ENCODE data around the gene LILRB2. TPM values are rescaled to one million over a fixed set of nuclear protein-coding genes. Genes with fewer than 3 reads are reported as not detected.

The LILRB2 gene
- total and polyA plus RNA-seq, 11 donors: 0.83 to 43.6 (median 1.7) TPM

DNA sequence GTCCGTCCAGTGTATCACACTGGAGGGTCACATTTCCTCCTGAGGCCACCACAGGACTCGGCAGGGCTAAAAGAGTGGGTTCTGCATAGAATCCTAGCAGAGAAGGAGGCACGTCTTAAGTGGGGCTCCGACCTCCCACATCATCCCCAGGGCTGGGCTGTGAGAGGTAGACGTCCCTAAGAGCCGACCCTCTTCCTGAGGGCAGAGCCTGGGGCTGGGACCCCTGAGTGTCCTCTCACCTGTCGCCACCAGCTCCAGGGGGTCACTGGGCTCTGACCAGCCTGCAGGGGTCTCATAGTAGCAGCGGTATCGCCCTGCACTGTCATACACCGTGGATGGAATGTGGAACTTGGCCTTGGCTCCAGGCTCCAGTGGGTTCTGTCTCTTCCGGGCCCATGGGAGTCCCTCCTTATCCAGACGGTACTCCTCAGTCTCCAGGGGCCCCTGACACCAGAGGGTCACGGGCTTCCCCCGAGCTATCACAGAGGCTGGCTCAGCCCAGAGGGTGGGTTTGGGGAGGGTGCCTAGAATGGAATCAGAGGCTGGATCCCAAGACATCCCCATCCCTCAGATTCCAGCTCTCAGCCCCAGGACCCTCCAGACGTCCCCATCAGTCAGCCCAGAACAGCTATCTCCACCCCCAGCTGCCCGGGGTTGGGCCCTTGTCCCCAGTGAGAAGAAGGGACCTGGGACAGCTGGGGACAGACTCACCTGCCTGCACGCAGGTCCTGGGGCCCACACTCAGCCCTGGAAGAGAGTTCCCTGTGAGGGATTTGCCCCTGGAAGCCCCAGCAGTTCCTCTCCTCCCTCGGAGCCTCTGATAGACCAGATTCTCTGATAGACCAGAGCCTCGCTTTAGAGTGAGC is 24.4 kb downstream of the LILRB2 start:
- Histone ChIP-seq H3K9me3 (no peaks in the 10 kb centered on the region), H3K4me3 (peak overlapping the region in 9 of 12 donors; percentile 8 to 53 (median 28)), H3K27ac (peak overlapping the region in 3 of 12 donors; percentile 19 to 64 (median 25)), H3K36me3 (peaks cover 0 to 9% (median 0%) of the 10 kb centered on the region in 9 donors), H3K4me1 (peaks cover 0 to 5% (median 0%) of the 10 kb centered on the region in 12 donors), H3K27me3 (peaks cover 0 to 48% (median 13%) of the 10 kb centered on the region in 9 donors)
- TF ChIP-seq, protein P1, sequence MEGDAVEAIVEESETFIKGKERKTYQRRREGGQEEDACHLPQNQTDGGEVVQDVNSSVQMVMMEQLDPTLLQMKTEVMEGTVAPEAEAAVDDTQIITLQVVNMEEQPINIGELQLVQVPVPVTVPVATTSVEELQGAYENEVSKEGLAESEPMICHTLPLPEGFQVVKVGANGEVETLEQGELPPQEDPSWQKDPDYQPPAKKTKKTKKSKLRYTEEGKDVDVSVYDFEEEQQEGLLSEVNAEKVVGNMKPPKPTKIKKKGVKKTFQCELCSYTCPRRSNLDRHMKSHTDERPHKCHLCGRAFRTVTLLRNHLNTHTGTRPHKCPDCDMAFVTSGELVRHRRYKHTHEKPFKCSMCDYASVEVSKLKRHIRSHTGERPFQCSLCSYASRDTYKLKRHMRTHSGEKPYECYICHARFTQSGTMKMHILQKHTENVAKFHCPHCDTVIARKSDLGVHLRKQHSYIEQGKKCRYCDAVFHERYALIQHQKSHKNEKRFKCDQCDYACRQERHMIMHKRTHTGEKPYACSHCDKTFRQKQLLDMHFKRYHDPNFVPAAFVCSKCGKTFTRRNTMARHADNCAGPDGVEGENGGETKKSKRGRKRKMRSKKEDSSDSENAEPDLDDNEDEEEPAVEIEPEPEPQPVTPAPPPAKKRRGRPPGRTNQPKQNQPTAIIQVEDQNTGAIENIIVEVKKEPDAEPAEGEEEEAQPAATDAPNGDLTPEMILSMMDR (IDR thresholded peaks at IDR 0.05): no peak
- DNase-seq: no peak
- 51 to 72% (median 62%) methylated on average over 10 to 19 of the region's 19 CpGs for WGBS, 4 donors
- ATAC-seq: no peak
- intact Hi-C loops (cut with DNase I): no loop called here

DNA sequence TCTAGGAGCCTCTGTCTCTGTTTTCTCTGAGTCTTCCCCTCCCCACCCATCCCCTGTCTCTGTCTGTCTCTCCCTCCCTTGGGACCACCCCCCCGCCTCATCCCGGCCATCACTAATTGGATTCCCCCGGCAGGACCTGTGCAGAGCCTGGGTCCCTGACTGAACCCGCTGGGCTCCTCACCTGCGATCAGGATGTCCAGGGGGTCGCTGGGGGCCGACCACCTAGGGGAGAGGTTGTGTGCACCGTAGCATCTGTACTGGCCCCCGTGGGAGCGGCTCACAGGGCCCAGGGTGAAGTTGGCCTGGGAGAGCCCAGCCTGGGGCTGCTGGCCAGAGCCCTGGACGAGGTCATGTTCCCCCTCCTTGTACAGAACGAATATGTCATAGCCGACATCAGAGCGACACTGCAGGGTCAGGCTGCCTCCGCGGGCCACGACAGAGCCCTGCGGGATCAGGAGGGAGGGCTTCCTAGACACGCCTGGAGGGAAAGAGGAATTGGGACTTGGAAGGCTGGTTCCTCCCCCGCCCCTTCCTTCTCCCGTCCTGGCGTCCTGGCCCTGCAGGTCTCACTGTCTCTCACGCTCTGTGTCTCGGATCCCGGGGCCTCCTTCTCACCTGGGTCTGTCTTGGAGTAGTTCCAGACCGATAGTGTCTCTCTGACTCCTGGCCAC is 25.7 kb downstream of the LILRB2 start:
- WGBS, 4 donors: 35 to 55% (median 50%) methylated on average over 12 to 26 of the region's 26 CpGs
- TF ChIP-seq POLR2A (IDR thresholded peaks at IDR 0.05): no peak
- TF ChIP-seq, protein P1 (IDR thresholded peaks at IDR 0.05): no peak
- Histone ChIP-seq H3K4me3 (peak overlapping the region in 5 of 12 donors; percentile 10 to 53 (median 30)), H3K9me3 (no peaks in the 10 kb centered on the region), H3K27me3 (peaks cover 0 to 48% (median 13%) of the 10 kb centered on the region in 9 donors), H3K27ac (no peak overlapping the region), H3K4me1 (peaks cover 0 to 5% (median 0%) of the 10 kb centered on the region in 12 donors), H3K36me3 (peaks cover 0 to 9% (median 0%) of the 10 kb centered on the region in 9 donors)
- DNase-seq (no peak), ATAC-seq (no peak)
- intact Hi-C loops (cut with DNase I): no loop called here

DNA sequence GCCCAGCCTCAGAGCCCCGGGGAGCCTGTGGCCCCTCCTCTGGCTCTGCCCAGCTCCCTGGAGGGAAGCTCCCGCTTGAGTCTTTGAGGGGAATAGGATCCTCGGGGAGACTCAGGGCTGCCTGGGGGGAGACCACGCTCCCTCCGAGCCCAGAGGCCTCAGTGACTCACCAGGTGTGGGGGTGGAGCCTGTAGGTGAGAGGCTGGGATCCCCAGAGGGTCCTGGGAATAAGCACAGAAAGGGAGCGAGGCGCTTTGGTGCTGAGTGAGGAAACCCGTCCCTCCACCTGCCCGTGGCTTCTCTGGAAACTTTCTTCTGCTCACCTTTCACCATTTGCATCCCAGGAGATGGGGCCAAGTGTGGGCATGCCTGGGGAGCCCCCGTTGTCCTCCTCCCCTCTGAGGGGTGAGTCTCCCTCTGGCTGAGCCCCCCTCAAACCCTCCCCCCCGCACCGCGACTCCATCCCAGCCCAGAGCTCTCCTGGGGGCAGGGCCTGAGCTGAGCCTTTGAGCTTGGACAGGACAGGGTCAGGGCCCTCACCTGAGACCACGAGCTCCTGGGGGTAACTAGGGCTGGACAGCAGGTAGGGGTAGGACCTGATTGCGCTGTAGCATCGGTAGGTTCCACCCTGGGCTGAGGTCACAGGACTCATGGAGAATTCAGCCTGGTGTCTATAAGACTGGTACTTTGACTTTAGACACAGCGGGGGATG is 26.6 kb downstream of the LILRB2 start:
- 53 to 63% (median 59%) methylated on average over 16 to 17 of the region's 17 CpGs for WGBS, 4 donors
- Histone ChIP-seq H3K4me1 (peaks cover 0 to 5% (median 0%) of the 10 kb centered on the region in 12 donors), H3K27ac (no peak overlapping the region), H3K27me3 (peaks cover 0 to 48% (median 13%) of the 10 kb centered on the region in 9 donors), H3K9me3 (no peaks in the 10 kb centered on the region), H3K4me3 (no peak overlapping the region), H3K36me3 (peaks cover 0 to 9% (median 0%) of the 10 kb centered on the region in 9 donors)
- ATAC-seq (no peak), DNase-seq (no peak)
- no peak for TF ChIP-seq POLR2A (IDR thresholded peaks at IDR 0.05)
- TF ChIP-seq, protein P1 (IDR thresholded peaks at IDR 0.05): no peak
- intact Hi-C loops (cut with DNase I): no loop called here
